ENCODE data around the gene TAX1BP1.

DNA sequence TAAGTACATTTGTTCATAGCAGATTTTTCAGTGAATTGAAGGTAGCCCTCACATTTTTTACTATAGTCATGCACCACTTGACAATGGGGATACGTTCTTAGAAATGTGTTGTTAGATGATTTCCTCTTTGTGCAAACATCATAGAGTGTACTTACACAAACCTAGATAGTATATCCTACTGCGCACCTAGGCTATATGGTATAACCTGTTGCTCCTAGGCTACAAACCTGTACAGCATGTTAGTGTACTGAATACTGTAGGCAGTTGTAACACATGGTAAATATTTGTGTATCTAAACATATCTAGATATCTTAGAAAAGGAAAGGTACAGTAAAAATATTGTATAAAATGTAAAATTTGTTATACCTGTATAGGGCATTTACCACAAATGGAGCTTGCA, 41.2 kb downstream of the TAX1BP1 start:
- TF ChIP-seq, protein P1, sequence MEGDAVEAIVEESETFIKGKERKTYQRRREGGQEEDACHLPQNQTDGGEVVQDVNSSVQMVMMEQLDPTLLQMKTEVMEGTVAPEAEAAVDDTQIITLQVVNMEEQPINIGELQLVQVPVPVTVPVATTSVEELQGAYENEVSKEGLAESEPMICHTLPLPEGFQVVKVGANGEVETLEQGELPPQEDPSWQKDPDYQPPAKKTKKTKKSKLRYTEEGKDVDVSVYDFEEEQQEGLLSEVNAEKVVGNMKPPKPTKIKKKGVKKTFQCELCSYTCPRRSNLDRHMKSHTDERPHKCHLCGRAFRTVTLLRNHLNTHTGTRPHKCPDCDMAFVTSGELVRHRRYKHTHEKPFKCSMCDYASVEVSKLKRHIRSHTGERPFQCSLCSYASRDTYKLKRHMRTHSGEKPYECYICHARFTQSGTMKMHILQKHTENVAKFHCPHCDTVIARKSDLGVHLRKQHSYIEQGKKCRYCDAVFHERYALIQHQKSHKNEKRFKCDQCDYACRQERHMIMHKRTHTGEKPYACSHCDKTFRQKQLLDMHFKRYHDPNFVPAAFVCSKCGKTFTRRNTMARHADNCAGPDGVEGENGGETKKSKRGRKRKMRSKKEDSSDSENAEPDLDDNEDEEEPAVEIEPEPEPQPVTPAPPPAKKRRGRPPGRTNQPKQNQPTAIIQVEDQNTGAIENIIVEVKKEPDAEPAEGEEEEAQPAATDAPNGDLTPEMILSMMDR (IDR thresholded peaks at IDR 0.05), result no peak
- TF ChIP-seq POLR2A (IDR thresholded peaks at IDR 0.05), result no peak
